B cell (primary cell): ENCODE results near the gene CAV3.

Experiments
- EZH2 ChIP-seq: IDR thresholded peaks from 2 replicates; pipeline ENCODE4 v1.6.1; 2012; ENCODE audit warnings: borderline replicate concordance, low read depth, mild to moderate bottlenecking, moderate library complexity, low read length; ENCODE audit not compliant: insufficient read depth, poor library complexity, severe bottlenecking
- TF ChIP-seq, protein P1 (sequence below): fragments of 200-600 bp; IDR thresholded peaks from one replicate; pipeline ENCODE4 v1.8.0; 2022; ENCODE audit warnings: antibody characterized with exemption, mild to moderate bottlenecking

DNA sequence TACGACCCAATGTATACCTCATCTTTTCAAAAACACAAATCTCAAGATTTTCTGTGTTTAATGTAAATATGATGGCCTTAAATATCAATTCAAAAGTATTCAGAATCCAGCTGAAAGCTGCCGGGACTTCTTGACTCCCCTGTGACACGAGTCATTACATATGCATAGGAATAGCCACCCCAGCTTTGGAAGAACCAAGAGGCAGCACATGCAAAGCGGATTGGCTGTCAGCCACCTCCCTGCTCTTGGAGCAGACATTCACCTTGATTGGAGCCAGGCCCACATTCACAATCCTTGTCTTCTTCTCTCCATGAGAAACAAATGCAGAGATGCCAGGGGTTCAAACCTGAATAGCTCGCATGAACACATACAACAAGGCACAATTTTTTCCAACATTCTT is 10.8 kb upstream of the CAV3 start:
- TF ChIP-seq, protein P1, sequence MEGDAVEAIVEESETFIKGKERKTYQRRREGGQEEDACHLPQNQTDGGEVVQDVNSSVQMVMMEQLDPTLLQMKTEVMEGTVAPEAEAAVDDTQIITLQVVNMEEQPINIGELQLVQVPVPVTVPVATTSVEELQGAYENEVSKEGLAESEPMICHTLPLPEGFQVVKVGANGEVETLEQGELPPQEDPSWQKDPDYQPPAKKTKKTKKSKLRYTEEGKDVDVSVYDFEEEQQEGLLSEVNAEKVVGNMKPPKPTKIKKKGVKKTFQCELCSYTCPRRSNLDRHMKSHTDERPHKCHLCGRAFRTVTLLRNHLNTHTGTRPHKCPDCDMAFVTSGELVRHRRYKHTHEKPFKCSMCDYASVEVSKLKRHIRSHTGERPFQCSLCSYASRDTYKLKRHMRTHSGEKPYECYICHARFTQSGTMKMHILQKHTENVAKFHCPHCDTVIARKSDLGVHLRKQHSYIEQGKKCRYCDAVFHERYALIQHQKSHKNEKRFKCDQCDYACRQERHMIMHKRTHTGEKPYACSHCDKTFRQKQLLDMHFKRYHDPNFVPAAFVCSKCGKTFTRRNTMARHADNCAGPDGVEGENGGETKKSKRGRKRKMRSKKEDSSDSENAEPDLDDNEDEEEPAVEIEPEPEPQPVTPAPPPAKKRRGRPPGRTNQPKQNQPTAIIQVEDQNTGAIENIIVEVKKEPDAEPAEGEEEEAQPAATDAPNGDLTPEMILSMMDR, result no peak
- no peak for TF ChIP-seq EZH2
